Measurements from ENCODE around the gene BEND3.
"Not testable (repeated sequence)": the region's sequence is repeated elsewhere in the genome, so short reads cannot be mapped to it uniquely, and the experiment has no call there.

BEND3 gene

DNA sequence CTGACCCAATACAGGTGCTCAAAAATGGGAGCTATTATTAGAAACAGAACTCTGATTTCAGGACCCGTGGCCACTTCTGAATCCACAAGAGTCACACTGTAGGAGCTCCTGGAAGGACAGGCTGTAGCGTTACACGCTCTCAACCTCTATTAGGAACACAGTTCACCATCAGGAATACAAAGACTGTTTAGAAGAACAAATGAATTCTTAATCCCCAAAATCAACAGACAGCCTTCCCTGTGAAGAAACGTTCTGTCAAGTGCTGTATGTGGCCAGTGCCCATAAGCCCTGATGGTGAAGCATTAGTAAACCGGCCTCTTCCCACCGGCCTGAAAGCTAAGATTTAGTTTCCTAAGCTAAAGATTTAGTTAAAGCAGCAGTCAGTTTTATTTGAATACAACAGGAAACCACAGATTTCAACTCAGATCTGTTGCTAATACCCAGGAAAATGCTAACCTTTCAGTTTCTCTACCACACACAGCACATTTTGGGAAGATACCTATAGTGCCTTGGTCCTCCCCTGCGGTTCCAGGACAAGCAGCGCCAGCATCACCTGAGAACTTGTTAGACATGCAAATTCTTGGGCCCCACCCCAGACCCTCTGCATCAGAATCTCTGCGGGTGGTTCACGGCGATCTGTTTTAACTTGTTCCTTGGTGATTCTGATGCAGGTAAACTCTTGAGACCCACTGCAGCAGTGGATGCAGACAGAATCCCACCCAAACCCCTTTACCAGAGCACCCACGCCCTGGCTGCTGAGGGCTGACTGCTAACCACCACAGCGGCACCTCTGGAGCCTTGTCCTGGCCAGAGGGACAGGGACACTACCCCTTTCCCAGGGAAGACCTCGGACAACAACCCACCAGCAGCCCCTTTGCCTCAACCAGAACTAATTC is 53.9 kb downstream of the BEND3 start:
- no peak for TF ChIP-seq POLR2A (IDR thresholded peaks at IDR 0.05; ENCODE audit: low read depth, low read length)
- FAIRE-seq (no peak), DNase-seq (ENCODE audit: insufficient read length, low spot score) (no peak)

DNA sequence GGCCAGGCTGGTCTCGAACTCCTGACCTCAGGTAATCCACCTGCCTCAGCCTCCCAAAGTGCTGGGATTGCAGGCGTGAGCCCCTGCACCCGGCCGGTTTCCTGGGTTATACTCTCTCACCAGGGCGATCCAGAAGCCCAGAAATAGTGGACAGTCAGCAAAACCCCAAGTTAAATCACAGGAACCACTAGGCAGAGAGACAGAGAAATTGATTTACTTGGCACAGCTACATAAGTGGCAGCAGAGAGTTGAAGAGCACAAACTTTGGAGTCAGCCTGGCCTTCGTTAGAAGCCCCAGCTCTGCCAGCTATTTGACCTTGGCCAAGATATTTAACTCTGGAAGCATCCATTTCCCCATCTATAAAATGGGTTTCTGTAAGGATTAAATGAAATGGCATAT is 54.6 kb downstream of the BEND3 start:
- no peak for FAIRE-seq
- TF ChIP-seq POLR2A (IDR thresholded peaks at IDR 0.05; ENCODE audit: low read depth, low read length): no peak
- DNase-seq (ENCODE audit: insufficient read length, low spot score): no peak

- TF ChIP-seq POLR2A (IDR thresholded peaks at IDR 0.05; ENCODE audit: low read depth, low read length): no peak
- FAIRE-seq: no peak
- no peak for DNase-seq (ENCODE audit: insufficient read length, low spot score)
These were observed 55.7 kb downstream of the BEND3 start for GRCh38 chr6:107059606-107060005.

- DNase-seq (ENCODE audit: insufficient read length, low spot score) (no peak), FAIRE-seq (no peak)
- TF ChIP-seq POLR2A (IDR thresholded peaks at IDR 0.05; ENCODE audit: low read depth, low read length): no peak
These were observed 57.6 kb downstream of the BEND3 start for GRCh38 chr6:107057679-107058078.

- no peak for TF ChIP-seq POLR2A (IDR thresholded peaks at IDR 0.05; ENCODE audit: low read depth, low read length)
- DNase-seq (ENCODE audit: insufficient read length, low spot score) (no peak), FAIRE-seq (no peak)
These were observed 58.5 kb downstream of the BEND3 start for GRCh38 chr6:107056796-107057195.

- no peak for FAIRE-seq
- no peak for TF ChIP-seq POLR2A (IDR thresholded peaks at IDR 0.05; ENCODE audit: low read depth, low read length)
- DNase-seq (ENCODE audit: insufficient read length, low spot score): no peak
These were observed 67.5 kb downstream of the BEND3 start for GRCh38 chr6:107047807-107048206.

DNA sequence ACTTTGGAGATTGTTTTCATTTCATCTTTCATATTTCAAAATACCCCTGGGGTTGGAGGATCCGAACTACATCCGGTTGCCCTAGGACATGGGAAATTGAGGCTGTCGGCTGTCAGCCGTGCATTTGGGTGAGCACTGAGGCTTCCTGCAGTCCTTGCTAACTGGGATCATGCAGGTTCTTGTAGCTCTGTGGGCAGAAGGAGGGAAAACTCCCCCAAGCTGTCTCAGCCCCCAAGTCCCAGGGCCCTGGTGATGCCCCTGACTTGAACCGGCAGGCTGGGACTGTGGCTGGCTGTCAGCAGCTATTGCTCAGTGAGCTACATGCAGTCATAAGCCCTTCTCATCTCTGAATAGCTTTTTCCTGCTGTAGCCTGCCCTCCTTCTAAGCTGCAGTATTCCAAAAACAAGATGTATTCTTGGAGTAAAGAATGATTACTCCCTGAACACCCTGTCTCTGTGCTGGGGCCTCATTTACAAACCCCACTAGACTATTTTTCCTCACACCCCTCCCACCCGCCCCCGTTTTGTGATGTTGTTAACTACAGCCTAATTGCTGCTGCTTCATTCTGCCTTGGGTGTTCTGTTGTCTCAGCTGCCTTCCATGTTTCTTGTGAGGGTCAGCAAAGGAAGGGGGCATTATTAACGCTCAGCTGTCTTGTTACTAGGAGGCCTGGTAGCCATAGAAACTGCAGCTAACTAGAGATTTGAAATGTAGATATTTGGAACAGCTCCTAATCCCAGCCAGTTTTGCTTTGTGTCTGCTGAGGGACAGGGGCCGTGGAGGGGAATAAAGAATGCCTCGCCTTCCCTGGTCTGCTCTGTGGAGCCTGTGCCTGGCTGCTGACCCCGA is 69.3 kb downstream of the BEND3 start:
- no peak for DNase-seq (ENCODE audit: insufficient read length, low spot score)
- no peak for TF ChIP-seq POLR2A (IDR thresholded peaks at IDR 0.05; ENCODE audit: low read depth, low read length)
- FAIRE-seq: no peak

GRCh38 chr6:107033126-107033525 is 82.2 kb downstream of the BEND3 start:
- no peak for TF ChIP-seq POLR2A (IDR thresholded peaks at IDR 0.05; ENCODE audit: low read depth, low read length)
- FAIRE-seq (no peak), DNase-seq (ENCODE audit: insufficient read length, low spot score) (peak; percentile 26)

- FAIRE-seq (no peak), DNase-seq (ENCODE audit: insufficient read length, low spot score) (no peak)
- TF ChIP-seq POLR2A (IDR thresholded peaks at IDR 0.05; ENCODE audit: low read depth, low read length): no peak
These were observed 83.3 kb downstream of the BEND3 start for GRCh38 chr6:107032051-107032450.

DNA sequence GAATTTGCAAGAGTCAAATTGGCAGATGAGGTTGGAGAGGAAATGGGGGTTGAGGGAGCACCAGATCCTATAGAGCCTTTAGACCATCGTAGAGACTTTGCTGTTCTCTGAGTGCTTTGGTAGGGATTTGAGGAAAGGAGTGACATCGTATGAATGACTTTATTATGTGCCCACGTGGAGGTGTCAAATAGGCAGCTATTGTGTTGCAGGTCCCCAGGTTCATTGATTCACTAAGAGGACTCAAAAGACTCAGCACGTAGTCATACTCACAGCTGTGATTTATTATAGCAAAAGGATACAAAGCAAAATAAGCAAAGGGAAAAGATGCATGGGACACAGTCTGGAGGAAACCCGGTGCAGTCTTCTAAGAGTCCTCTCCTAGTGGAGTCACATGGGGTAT is 85.2 kb downstream of the BEND3 start:
- FAIRE-seq (no peak), DNase-seq (ENCODE audit: insufficient read length, low spot score) (no peak)
- TF ChIP-seq POLR2A (IDR thresholded peaks at IDR 0.05; ENCODE audit: low read depth, low read length): no peak

GRCh38 chr6:107026965-107027364 is 88.3 kb downstream of the BEND3 start:
- FAIRE-seq (no peak), DNase-seq (ENCODE audit: insufficient read length, low spot score) (no peak)
- TF ChIP-seq POLR2A (IDR thresholded peaks at IDR 0.05; ENCODE audit: low read depth, low read length): no peak

GRCh38 chr6:107021446-107022185 is 93.7 kb downstream of the BEND3 start:
- FAIRE-seq: no peak
- DNase-seq (ENCODE audit: insufficient read length, low spot score): no peak
- TF ChIP-seq POLR2A (IDR thresholded peaks at IDR 0.05; ENCODE audit: low read depth, low read length): no peak

DNA sequence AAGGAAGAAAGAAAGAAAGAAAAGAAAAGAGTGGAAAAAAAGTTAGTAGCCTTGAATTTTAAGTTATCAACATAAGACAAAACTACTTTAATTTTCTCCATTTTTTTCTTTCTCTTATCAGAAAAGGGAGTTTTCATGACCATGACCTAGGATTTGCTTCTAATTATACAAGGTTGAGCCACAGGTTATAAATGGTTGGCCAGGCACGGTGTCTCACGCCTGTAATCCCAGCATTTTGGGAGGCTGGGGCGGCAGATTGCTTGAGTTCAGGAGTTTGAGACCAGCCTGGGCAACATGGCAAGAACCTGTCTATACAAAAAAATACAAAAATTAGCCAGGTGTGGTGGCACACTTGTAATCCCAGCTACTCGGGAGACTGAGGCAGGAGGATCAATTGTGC is 95.1 kb downstream of the BEND3 start:
- FAIRE-seq: no peak
- no peak for TF ChIP-seq POLR2A (IDR thresholded peaks at IDR 0.05; ENCODE audit: low read depth, low read length)
- DNase-seq (ENCODE audit: insufficient read length, low spot score): no peak

- not testable (repeated sequence) for FAIRE-seq; DNase-seq (ENCODE audit: insufficient read length, low spot score)
These were observed 95.7 kb downstream of the BEND3 start for GRCh38 chr6:107019628-107020027.

All from H54 (cell line).